GM19372 (cell line): ENCODE results near the gene NT5E.

ENCODE experiments used
- ATAC-seq: cut with Tn5 transposase; IDR thresholded peaks from one replicate; pipeline ENCODE4 v1.9.1; 2021; ENCODE audit warnings: mild to moderate bottlenecking, low read depth, moderate library complexity; ENCODE audit not compliant: unreplicated experiment

The NT5E gene

GRCh38 chr6:85421181-85421580 lies 28.7 kb upstream of the NT5E start:
- ATAC-seq: no peak

- ATAC-seq: no peak
Observed at GRCh38 chr6:85421972-85422371, 27.9 kb upstream of the NT5E start.

- ATAC-seq: no peak
Observed at GRCh38 chr6:85422996-85423395, 26.9 kb upstream of the NT5E start.

GRCh38 chr6:85424981-85425380 lies 24.9 kb upstream of the NT5E start:
- ATAC-seq: no peak

- ATAC-seq: no peak
Observed at GRCh38 chr6:85425997-85426396, 23.9 kb upstream of the NT5E start.

- no peak for ATAC-seq
Observed at GRCh38 chr6:85428486-85428885, 21.4 kb upstream of the NT5E start.

GRCh38 chr6:85429346-85429745 lies 20.5 kb upstream of the NT5E start:
- no peak for ATAC-seq

- no peak for ATAC-seq
Observed at GRCh38 chr6:85431271-85431670, 18.6 kb upstream of the NT5E start.

- no peak for ATAC-seq
Observed at GRCh38 chr6:85432554-85432953, 17.3 kb upstream of the NT5E start.

GRCh38 chr6:85435851-85436250 lies 14.0 kb upstream of the NT5E start:
- ATAC-seq: no peak

- no peak for ATAC-seq
Observed at GRCh38 chr6:85436411-85436810, 13.5 kb upstream of the NT5E start.

GRCh38 chr6:85436939-85437495 lies 12.9 kb upstream of the NT5E start:
- ATAC-seq: no peak

- no peak for ATAC-seq
Observed at GRCh38 chr6:85443349-85444117, 6.3 kb upstream of the NT5E start.

- peak; percentile 31 for ATAC-seq
Observed at GRCh38 chr6:85449388-85449817, 480 bp upstream of the NT5E start.

- no peak for ATAC-seq
Observed at GRCh38 chr6:85451565-85452306, 1.9 kb downstream of the NT5E start.

GRCh38 chr6:85452441-85452881 lies 2.6 kb downstream of the NT5E start:
- no peak for ATAC-seq

GRCh38 chr6:85453052-85453451 lies 3.2 kb downstream of the NT5E start:
- ATAC-seq: no peak

- no peak for ATAC-seq
Observed at GRCh38 chr6:85453490-85453889, 3.6 kb downstream of the NT5E start.

GRCh38 chr6:85455471-85456026 lies 5.7 kb downstream of the NT5E start:
- no peak for ATAC-seq

GRCh38 chr6:85456782-85457181 lies 6.9 kb downstream of the NT5E start:
- no peak for ATAC-seq

- no peak for ATAC-seq
Observed at GRCh38 chr6:85458184-85458583, 8.3 kb downstream of the NT5E start.
